ENCODE measurements around the gene TUBGCP2.
A peak's percentile ranks its signal among the peaks of the same experiment; 100 is the strongest.
"Not testable (repeated sequence)": the region's sequence is repeated elsewhere in the genome, so short reads cannot be mapped to it uniquely, and the experiment has no call there.

The TUBGCP2 gene

GRCh38 chr10:133242611-133243356 lies 65.9 kb downstream of the TUBGCP2 start:
- DNase-seq: no peak

- peak; percentile 2 for DNase-seq
Observed at GRCh38 chr10:133241501-133242205, 67.0 kb downstream of the TUBGCP2 start.

- DNase-seq: no peak
Observed at GRCh38 chr10:133239990-133240389, 68.7 kb downstream of the TUBGCP2 start.

GRCh38 chr10:133238466-133238804 lies 70.2 kb downstream of the TUBGCP2 start:
- DNase-seq: no peak

GRCh38 chr10:133237588-133238465 lies 70.8 kb downstream of the TUBGCP2 start, which contains the start of gene VENTX:
VENTX (plus strand) TSS chr10:133237855; CDS start chr10:133237915, 60 bp downstream.
- DNase-seq: no peak

GRCh38 chr10:133237241-133237587 lies 71.5 kb downstream of the TUBGCP2 start:
- no peak for DNase-seq

- DNase-seq: no peak
Observed at GRCh38 chr10:133236401-133237240, 72.1 kb downstream of the TUBGCP2 start.

- no peak for DNase-seq
Observed at GRCh38 chr10:133235932-133236331, 72.7 kb downstream of the TUBGCP2 start.

GRCh38 chr10:133235265-133235855 lies 73.3 kb downstream of the TUBGCP2 start:
- DNase-seq: no peak

GRCh38 chr10:133234796-133235195 lies 73.9 kb downstream of the TUBGCP2 start:
- not testable (repeated sequence) for DNase-seq

- DNase-seq: no peak
Observed at GRCh38 chr10:133231946-133232574, 76.6 kb downstream of the TUBGCP2 start.

GRCh38 chr10:133231244-133231945 lies 77.3 kb downstream of the TUBGCP2 start:
- DNase-seq: no peak

GRCh38 chr10:133230387-133231195 lies 78.1 kb downstream of the TUBGCP2 start:
- DNase-seq: peak; percentile 1

- no peak for DNase-seq
Observed at GRCh38 chr10:133230044-133230361, 78.7 kb downstream of the TUBGCP2 start, which contains the start of gene UTF1. UTF1 (plus strand) TSS chr10:133230217; CDS start chr10:133230289, 72 bp downstream.

- peak; percentile 2 for DNase-seq
Observed at GRCh38 chr10:133229265-133230043, 79.2 kb downstream of the TUBGCP2 start.

Measured in DMS79 treated with DMSO at 0.1 percent for 48 hours (cell line).